ENCODE measurements around the gene DCT.

Gene DCT

DNA sequence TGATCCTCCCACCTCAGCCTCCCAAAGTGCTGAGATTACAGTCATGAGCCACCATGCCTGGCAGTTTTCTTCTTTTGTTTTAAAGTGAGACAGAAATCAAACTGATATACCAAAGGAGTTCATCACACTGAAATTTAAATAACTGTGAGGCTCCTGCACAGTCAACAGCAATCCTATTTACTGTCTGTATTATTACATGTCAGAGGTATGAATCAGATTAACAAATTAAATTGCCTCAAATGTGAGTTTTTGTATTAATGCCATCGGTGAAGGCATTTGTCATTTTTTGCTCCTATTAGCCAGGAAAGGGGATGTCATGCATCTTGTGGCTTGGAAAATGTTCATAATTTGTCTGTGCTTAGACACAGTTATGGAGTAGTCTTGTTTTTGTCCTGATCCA, 20.4 kb downstream of the DCT start:
- Histone ChIP-seq H3K4me3 (ENCODE audit: insufficient read depth, low read depth, low read length) (no peak overlapping the region), H3K9me3 (ENCODE audit: control insufficient read depth, low read length) (no peaks in the 10 kb centered on the region), H3K36me3 (ENCODE audit: control insufficient read depth, insufficient read depth, low read length) (no peaks in the 10 kb centered on the region), H3K27me3 (ENCODE audit: control insufficient read depth, insufficient read depth, low read length, poor library complexity, severe bottlenecking) (no peaks in the 10 kb centered on the region), H3K27ac (ENCODE audit: insufficient read depth, low read depth, low read length, poor library complexity, severe bottlenecking) (no peak overlapping the region), H3K4me1 (ENCODE audit: control insufficient read depth, insufficient read depth, low read length) (no peaks in the 10 kb centered on the region)
- WGBS, 2 experiments: 98 to 100% methylated on average over 1 of the region's 1 CpG

- H3K36me3 ChIP-seq (ENCODE audit: control insufficient read depth, insufficient read depth, low read length): no peaks in the 10 kb centered on the region
- no peaks in the 10 kb centered on the region for H3K27me3 ChIP-seq (ENCODE audit: control insufficient read depth, insufficient read depth, low read length, poor library complexity, severe bottlenecking)
- 92 to 95% methylated on average over 1 to 2 of the region's 2 CpGs for WGBS, 2 experiments
- H3K4me3 ChIP-seq (ENCODE audit: insufficient read depth, low read depth, low read length): no peak overlapping the region
- no peaks in the 10 kb centered on the region for H3K9me3 ChIP-seq (ENCODE audit: control insufficient read depth, low read length)
- no peaks in the 10 kb centered on the region for H3K4me1 ChIP-seq (ENCODE audit: control insufficient read depth, insufficient read depth, low read length)
- H3K27ac ChIP-seq (ENCODE audit: insufficient read depth, low read depth, low read length, poor library complexity, severe bottlenecking): no peak overlapping the region
Measured at GRCh38 chr13:94455414-94455813, 24.1 kb downstream of the DCT start.

DNA sequence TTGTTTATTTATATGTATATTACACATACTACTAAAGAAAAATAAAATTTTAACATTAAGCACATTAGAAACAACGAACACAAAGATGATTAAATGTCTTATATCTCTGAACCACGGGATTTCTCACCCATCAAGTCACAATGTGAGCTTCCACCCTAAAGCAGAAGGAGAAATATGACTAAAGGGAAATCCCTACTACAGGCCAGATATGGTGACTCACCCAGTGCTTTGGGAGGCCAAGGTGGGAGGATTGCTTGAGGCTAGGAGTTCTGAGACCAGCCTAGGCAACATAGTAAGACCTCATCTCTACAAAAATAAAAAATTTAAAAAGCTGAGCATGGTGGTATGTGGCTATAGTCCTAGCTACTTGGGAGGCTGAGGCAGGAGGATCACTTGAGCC, 24.6 kb downstream of the DCT start:
- Histone ChIP-seq H3K4me3 (ENCODE audit: insufficient read depth, low read depth, low read length) (no peak overlapping the region), H3K36me3 (ENCODE audit: control insufficient read depth, insufficient read depth, low read length) (no peaks in the 10 kb centered on the region), H3K27me3 (ENCODE audit: control insufficient read depth, insufficient read depth, low read length, poor library complexity, severe bottlenecking) (no peaks in the 10 kb centered on the region), H3K4me1 (ENCODE audit: control insufficient read depth, insufficient read depth, low read length) (no peaks in the 10 kb centered on the region), H3K27ac (ENCODE audit: insufficient read depth, low read depth, low read length, poor library complexity, severe bottlenecking) (no peak overlapping the region), H3K9me3 (ENCODE audit: control insufficient read depth, low read length) (no peaks in the 10 kb centered on the region)
- 88 to 97% methylated on average over 2 of the region's 2 CpGs for WGBS, 2 experiments

GRCh38 chr13:94454334-94454733, 25.1 kb downstream of the DCT start:
- H3K36me3 ChIP-seq (ENCODE audit: control insufficient read depth, insufficient read depth, low read length): no peaks in the 10 kb centered on the region
- no peaks in the 10 kb centered on the region for H3K4me1 ChIP-seq (ENCODE audit: control insufficient read depth, insufficient read depth, low read length)
- H3K27me3 ChIP-seq (ENCODE audit: control insufficient read depth, insufficient read depth, low read length, poor library complexity, severe bottlenecking): no peaks in the 10 kb centered on the region
- H3K4me3 ChIP-seq (ENCODE audit: insufficient read depth, low read depth, low read length): no peak overlapping the region
- no peaks in the 10 kb centered on the region for H3K9me3 ChIP-seq (ENCODE audit: control insufficient read depth, low read length)
- no peak overlapping the region for H3K27ac ChIP-seq (ENCODE audit: insufficient read depth, low read depth, low read length, poor library complexity, severe bottlenecking)

DNA sequence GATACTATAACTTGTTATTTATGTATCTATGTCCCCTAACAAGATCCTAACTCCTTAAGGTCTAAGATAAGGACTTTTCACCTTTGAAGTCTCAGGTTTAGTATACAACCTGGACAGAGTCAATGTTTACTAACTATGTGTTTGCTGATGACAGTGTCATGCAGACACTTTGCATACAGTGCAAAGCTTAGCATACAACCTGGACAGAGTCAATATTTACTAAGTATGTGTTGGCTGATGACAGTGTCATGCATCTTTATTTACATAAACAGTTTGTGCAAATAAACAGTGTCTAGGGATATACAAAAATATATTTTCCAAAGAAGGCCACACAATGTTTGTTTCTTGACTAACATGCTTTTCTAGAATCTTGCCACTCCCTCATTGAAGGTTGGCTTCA, 34.7 kb downstream of the DCT start:
- H3K4me1 ChIP-seq (ENCODE audit: control insufficient read depth, insufficient read depth, low read length): no peaks in the 10 kb centered on the region
- no peak overlapping the region for H3K4me3 ChIP-seq (ENCODE audit: insufficient read depth, low read depth, low read length)
- H3K36me3 ChIP-seq (ENCODE audit: control insufficient read depth, insufficient read depth, low read length): no peaks in the 10 kb centered on the region
- H3K9me3 ChIP-seq (ENCODE audit: control insufficient read depth, low read length): no peaks in the 10 kb centered on the region
- H3K27me3 ChIP-seq (ENCODE audit: control insufficient read depth, insufficient read depth, low read length, poor library complexity, severe bottlenecking): no peaks in the 10 kb centered on the region
- H3K27ac ChIP-seq (ENCODE audit: insufficient read depth, low read depth, low read length, poor library complexity, severe bottlenecking): no peak overlapping the region

GRCh38 chr13:94435604-94436226, 43.8 kb downstream of the DCT start:
- WGBS, 2 experiments: 70 to 78% methylated on average over 2 to 4 of the region's 4 CpGs
- H3K4me1 ChIP-seq (ENCODE audit: control insufficient read depth, insufficient read depth, low read length): no peaks in the 10 kb centered on the region
- no peaks in the 10 kb centered on the region for H3K27me3 ChIP-seq (ENCODE audit: control insufficient read depth, insufficient read depth, low read length, poor library complexity, severe bottlenecking)
- H3K36me3 ChIP-seq (ENCODE audit: control insufficient read depth, insufficient read depth, low read length): no peaks in the 10 kb centered on the region
- H3K27ac ChIP-seq (ENCODE audit: insufficient read depth, low read depth, low read length, poor library complexity, severe bottlenecking): no peak overlapping the region
- no peaks in the 10 kb centered on the region for H3K9me3 ChIP-seq (ENCODE audit: control insufficient read depth, low read length)
- H3K4me3 ChIP-seq (ENCODE audit: insufficient read depth, low read depth, low read length): no peak overlapping the region

- WGBS, 2 experiments: 91% methylated on average over 19 of the region's 19 CpGs
- Histone ChIP-seq H3K36me3 (ENCODE audit: control insufficient read depth, insufficient read depth, low read length) (no peaks in the 10 kb centered on the region), H3K4me3 (ENCODE audit: insufficient read depth, low read depth, low read length) (no peak overlapping the region), H3K27me3 (ENCODE audit: control insufficient read depth, insufficient read depth, low read length, poor library complexity, severe bottlenecking) (no peaks in the 10 kb centered on the region), H3K27ac (ENCODE audit: insufficient read depth, low read depth, low read length, poor library complexity, severe bottlenecking) (no peak overlapping the region), H3K9me3 (ENCODE audit: control insufficient read depth, low read length) (no peaks in the 10 kb centered on the region), H3K4me1 (ENCODE audit: control insufficient read depth, insufficient read depth, low read length) (no peaks in the 10 kb centered on the region)
Measured at GRCh38 chr13:94433055-94433961, 46.2 kb downstream of the DCT start.

GRCh38 chr13:94431987-94432386, 47.5 kb downstream of the DCT start:
- Histone ChIP-seq H3K36me3 (ENCODE audit: control insufficient read depth, insufficient read depth, low read length) (no peaks in the 10 kb centered on the region), H3K27me3 (ENCODE audit: control insufficient read depth, insufficient read depth, low read length, poor library complexity, severe bottlenecking) (no peaks in the 10 kb centered on the region), H3K9me3 (ENCODE audit: control insufficient read depth, low read length) (no peaks in the 10 kb centered on the region), H3K4me3 (ENCODE audit: insufficient read depth, low read depth, low read length) (no peak overlapping the region), H3K4me1 (ENCODE audit: control insufficient read depth, insufficient read depth, low read length) (no peaks in the 10 kb centered on the region), H3K27ac (ENCODE audit: insufficient read depth, low read depth, low read length, poor library complexity, severe bottlenecking) (no peak overlapping the region)

GRCh38 chr13:94431574-94431973, 47.9 kb downstream of the DCT start:
- Histone ChIP-seq H3K27me3 (ENCODE audit: control insufficient read depth, insufficient read depth, low read length, poor library complexity, severe bottlenecking) (no peaks in the 10 kb centered on the region), H3K9me3 (ENCODE audit: control insufficient read depth, low read length) (no peaks in the 10 kb centered on the region), H3K36me3 (ENCODE audit: control insufficient read depth, insufficient read depth, low read length) (no peaks in the 10 kb centered on the region), H3K4me1 (ENCODE audit: control insufficient read depth, insufficient read depth, low read length) (no peaks in the 10 kb centered on the region), H3K27ac (ENCODE audit: insufficient read depth, low read depth, low read length, poor library complexity, severe bottlenecking) (no peak overlapping the region), H3K4me3 (ENCODE audit: insufficient read depth, low read depth, low read length) (no peak overlapping the region)
- WGBS, 2 experiments: 75 to 100% methylated on average over 1 to 2 of the region's 2 CpGs

DNA sequence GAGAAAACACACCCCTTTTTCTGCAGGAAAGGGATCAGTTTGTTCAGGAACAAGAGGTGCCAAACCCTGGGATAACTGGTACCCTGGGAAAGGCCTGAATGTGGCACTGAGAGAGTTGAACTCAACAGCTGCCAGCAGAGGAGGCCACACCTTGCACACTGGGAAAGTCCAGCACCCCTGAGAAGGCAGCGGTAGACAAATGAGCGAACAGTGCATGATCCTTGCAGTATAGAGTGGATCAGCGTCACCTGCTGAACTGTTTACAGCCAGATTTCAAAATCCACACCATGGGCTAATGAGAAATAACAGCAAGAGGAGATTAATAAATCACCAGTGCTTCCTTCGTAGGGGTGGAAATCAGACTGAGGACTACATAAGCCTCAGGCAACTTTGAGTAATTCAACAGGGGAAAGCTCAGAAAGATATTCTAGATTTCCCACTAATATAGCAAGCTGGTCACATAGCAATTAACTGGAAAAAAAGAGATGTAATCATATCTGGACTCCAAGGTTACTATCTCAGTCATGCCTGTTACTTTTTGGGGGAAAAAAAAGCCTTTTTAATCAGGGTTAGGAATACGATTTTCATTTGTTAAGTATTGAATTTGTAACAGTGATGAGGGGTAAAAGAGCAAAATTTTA, 52.0 kb downstream of the DCT start:
- H3K27ac ChIP-seq (ENCODE audit: insufficient read depth, low read depth, low read length, poor library complexity, severe bottlenecking): no peak overlapping the region
- H3K4me3 ChIP-seq (ENCODE audit: insufficient read depth, low read depth, low read length): no peak overlapping the region
- no peaks in the 10 kb centered on the region for H3K36me3 ChIP-seq (ENCODE audit: control insufficient read depth, insufficient read depth, low read length)
- WGBS, 2 experiments: 87% methylated on average over 5 of the region's 5 CpGs
- H3K9me3 ChIP-seq (ENCODE audit: control insufficient read depth, low read length): no peaks in the 10 kb centered on the region
- no peaks in the 10 kb centered on the region for H3K27me3 ChIP-seq (ENCODE audit: control insufficient read depth, insufficient read depth, low read length, poor library complexity, severe bottlenecking)
- H3K4me1 ChIP-seq (ENCODE audit: control insufficient read depth, insufficient read depth, low read length): no peaks in the 10 kb centered on the region

Data from ectodermal cell (in vitro differentiated cells).